NCI-H748 (cell line): ENCODE results near the gene IFIT1.
"Not testable (repeated sequence)": the region's sequence is repeated elsewhere in the genome, so short reads cannot be mapped to it uniquely, and the experiment has no call there.

Source experiments
- DNase-seq: peaks from one replicate; lab custom pipeline; 2025; ENCODE audit not compliant: unreplicated experiment; lab: John Stamatoyannopoulos, UW

Gene IFIT1

GRCh38 chr10:89428877-89429276 is 36.5 kb downstream of the IFIT1 start:
- DNase-seq, result peak; percentile 11

GRCh38 chr10:89431977-89432376 is 39.6 kb downstream of the IFIT1 start:
- peak; percentile 3 for DNase-seq

- DNase-seq, result no peak
Observed at GRCh38 chr10:89438525-89438924, 46.1 kb downstream of the IFIT1 start.

- peak; percentile 36 for DNase-seq
Observed at GRCh38 chr10:89440226-89441009, 48.0 kb downstream of the IFIT1 start.

- DNase-seq, result no peak
Observed at GRCh38 chr10:89442289-89442688, 49.9 kb downstream of the IFIT1 start.

- DNase-seq, result not testable (repeated sequence)
Observed at GRCh38 chr10:89444819-89445218, 52.4 kb downstream of the IFIT1 start.

GRCh38 chr10:89450901-89451300 is 58.5 kb downstream of the IFIT1 start:
- no peak for DNase-seq

GRCh38 chr10:89452193-89452592 is 59.8 kb downstream of the IFIT1 start:
- no peak for DNase-seq

GRCh38 chr10:89454561-89455347 is 62.3 kb downstream of the IFIT1 start:
- no peak for DNase-seq
